HepG2 (cell line): Measurements from ENCODE around the gene MYO16. TPM values are rescaled to one million over a fixed set of nuclear protein-coding genes. Genes with fewer than 3 reads are reported as not detected.

Experiments used
- ATAC-seq: fragments of 200-7000 bp; cut with Tn5 transposase; 3 replicates; pipeline ENCODE4 v1.9.1; 2020; ENCODE audit warnings: mild to moderate bottlenecking, moderate library complexity
- BruUV-seq: library from RNA; stranded (reverse); fragments of 400-500 nt; replicated peaks from 2 replicates; lab custom pipeline; 2021; lab: Mats Ljungman, UMichigan
- CTCF ChIA-PET: fragments of 300-600 bp; formaldehyde crosslinking; extraction: SDS; loops from one replicate; lab custom pipeline; 2021; ENCODE audit warnings: low total read pairs, inconsistent platforms, low intra/inter-chr PET ratio; lab: Yijun Ruan, JAX
- POLR2A ChIA-PET: fragments of 350-600 bp; sonication (Branson Sonifier 250); formaldehyde crosslinking; loops from one replicate; lab custom pipeline; 2020; ENCODE audit warnings: antibody characterized with exemption, inconsistent platforms; lab: Yijun Ruan, JAX
- DNase-seq: peaks from one replicate; pipeline ENCODE4 v3.0.0-alpha.2; 2015; ENCODE audit warnings: low spot score
- FAIRE-seq: peaks from 3 replicates; lab custom pipeline; 2011; peaks lifted over from hg19 to GRCh38; lab: Jason Lieb, UNC
- H2AFZ ChIP-seq: one replicate; pipeline ENCODE4 v1.6.1; 2011; ENCODE audit warnings: low read length, inconsistent platforms
- H3K27ac ChIP-seq: fragments of 300-600 bp; 3 replicates; pipeline ENCODE4 v1.8.0; 2011; ENCODE audit warnings: mixed run types, mild to moderate bottlenecking, mixed read lengths, low read length, inconsistent platforms; ENCODE audit not compliant: insufficient read depth; ENCODE audit errors: extremely low read length
- H3K27me3 ChIP-seq, 2 experiments: fragments of 200-600 bp in 1 of 2; 2 replicates in 1 of 2; 3 replicates in 1 of 2; pipeline versions ENCODE4 v1.6.0 to v1.8.0; 2011; ENCODE audit warnings: low read length in 2 of 2, mild to moderate bottlenecking in 2 of 2, moderate library complexity in 2 of 2, inconsistent platforms in 1 of 2; ENCODE audit not compliant: insufficient read depth in 2 of 2, control insufficient read depth in 1 of 2
- H3K36me3 ChIP-seq, 2 experiments: fragments of 200-600 bp in 1 of 2; replicated peaks in 1 of 2; 2 replicates in 1 of 2; 3 replicates in 1 of 2; pipeline versions ENCODE4 v1.5.1 to v1.8.0; 2011; ENCODE audit warnings: low read length in 2 of 2, inconsistent platforms in 1 of 2; ENCODE audit not compliant: insufficient read depth in 2 of 2, control insufficient read depth in 1 of 2
- H3K4me1 ChIP-seq: 2 replicates; pipeline ENCODE4 v1.5.1; 2012; ENCODE audit warnings: low read length, inconsistent platforms; ENCODE audit not compliant: insufficient read depth
- H3K4me2 ChIP-seq: 2 replicates; pipeline ENCODE4 v1.6.0; 2011; ENCODE audit warnings: low read depth, low read length, inconsistent platforms
- H3K4me3 ChIP-seq, 3 experiments: fragments of 200-600 bp in 1 of 3; sonication (generic), shearing (Covaris generic) in 1 of 3; replicated peaks in 1 of 3; 2 replicates each; pipeline ENCODE4 v1.5.1; 2011 to 2016; ENCODE audit warnings: low read length in 3 of 3, inconsistent platforms in 2 of 3, low read depth in 2 of 3, mild to moderate bottlenecking in 2 of 3, control low read depth in 1 of 3, mixed read lengths in 1 of 3; ENCODE audit not compliant: insufficient read depth in 1 of 3
- H3K79me2 ChIP-seq: one replicate; pipeline ENCODE4 v1.6.1; 2011; ENCODE audit warnings: low read length, inconsistent platforms; ENCODE audit not compliant: insufficient read depth
- H3K9ac ChIP-seq: 2 replicates; pipeline ENCODE4 v1.6.0; 2011; ENCODE audit warnings: mild to moderate bottlenecking, low read depth, low read length, inconsistent platforms; ENCODE audit not compliant: insufficient read depth
- H3K9me3 ChIP-seq: 2 replicates; pipeline ENCODE4 v1.5.1; 2012; ENCODE audit warnings: mild to moderate bottlenecking, low read length
- H4K20me1 ChIP-seq: 2 replicates; pipeline ENCODE4 v1.6.0; 2011; ENCODE audit warnings: inconsistent platforms, mild to moderate bottlenecking, low read length, moderate library complexity; ENCODE audit not compliant: insufficient read depth
- NR2F2 ChIP-seq: IDR thresholded peaks from 2 replicates; pipeline ENCODE4 v1.6.1; 2012; ENCODE audit warnings: low read depth, inconsistent platforms, borderline replicate concordance
- ONECUT2 ChIP-seq: sonication (generic); formaldehyde crosslinking; IDR thresholded peaks from 2 replicates; pipeline ENCODE4 v1.4.0; 2020; ENCODE audit warnings: missing genetic modification reagents
- RCOR2 ChIP-seq: IDR thresholded peaks from 2 replicates; pipeline ENCODE4 v1.6.1; 2016; ENCODE audit warnings: missing biosample characterization, missing genetic modification reagents
- SKI ChIP-seq: fragments of 450-650 bp; IDR thresholded peaks from one replicate; pipeline ENCODE4 v1.6.1; 2018; ENCODE audit warnings: mild to moderate bottlenecking; ENCODE audit not compliant: partially characterized antibody
- SOX6 ChIP-seq, 2 experiments: fragments of 450-650 bp in 1 of 2; sonication (generic) in 1 of 2; formaldehyde crosslinking in 1 of 2; IDR thresholded peaks; 2 replicates each; pipeline versions ENCODE4 v1.4.0 to v1.6.1; 2017 to 2020; ENCODE audit warnings: antibody characterized with exemption in 1 of 2, mild to moderate bottlenecking in 1 of 2, missing genetic modification reagents in 1 of 2
- SRF ChIP-seq: IDR thresholded peaks from 2 replicates; pipeline ENCODE4 v1.6.1; 2011; ENCODE audit warnings: mild to moderate bottlenecking, low read depth, low read length, moderate library complexity
- ZC3H4 ChIP-seq: sonication (generic); formaldehyde crosslinking; IDR thresholded peaks from 2 replicates; pipeline ENCODE4 v1.4.0; 2020; ENCODE audit warnings: missing genetic modification reagents, borderline replicate concordance
- WGBS: methylation state at CpG from one replicate; pipeline ENCODE4 v1.1.6; 2017; ENCODE audit warnings: low lambda C conversion rate; 5-methylcytosine and 5-hydroxymethylcytosine counted together
- in situ Hi-C: cut with HindIII; loops from 2 replicates; pipeline ENCODE4 v1.10.0; 2017; ENCODE audit warnings: low pct_unique_long_range_greater_than_20kb; ENCODE audit not compliant: extremely low pct_ligation_motif_present
- intact Hi-C: fragments of 100-400 bp; cut with micrococcal nuclease; formaldehyde crosslinking; loops from one replicate; pipeline ENCODE4 v1.10.0; 2022; ENCODE audit not compliant: unreplicated experiment
- polyA plus RNA-seq, 8 experiments: library from polyadenylated mRNA; depleted of rRNA in 3 of 8; stranded (reverse) in 7 of 8; unstranded in 1 of 8; fragments of >200 nt; fragmentation: Illumina TruSeq in 4 of 8; extraction: Trizol in 4 of 8; gene quantifications; 2 replicates each; pipeline versions ENCODE4 v1.2.1 to v1.2.3, GENCODE V29; 2011 to 2016; ENCODE audit warnings: low read depth in 4 of 8, missing spikeins in 1 of 8, mixed read lengths in 1 of 8; ENCODE audit not compliant: insufficient read depth in 1 of 8
- total RNA-seq, 5 experiments: library from RNA; depleted of rRNA; stranded (reverse); fragments of >200 nt; fragmentation: Illumina TruSeq; extraction: Trizol; gene quantifications; 2 replicates each; pipeline ENCODE4 v1.2.3, GENCODE V29; 2016; ENCODE audit warnings: low read depth in 1 of 5
- TF ChIP-seq, protein P1 (sequence below): sonication (generic); formaldehyde crosslinking; IDR thresholded peaks from 2 replicates; pipeline ENCODE4 v1.8.0; 2022; ENCODE audit warnings: missing genetic modification reagents, mild to moderate bottlenecking, inconsistent platforms, borderline replicate concordance
- TF ChIP-seq, protein P2 (sequence below), 2 experiments: fragments of 450-650 bp in 1 of 2; sonication (generic) in 1 of 2; formaldehyde crosslinking in 1 of 2; IDR thresholded peaks; 2 replicates each; pipeline versions ENCODE4 v1.6.1 to v1.8.0; 2016 to 2022; ENCODE audit warnings: antibody characterized with exemption in 1 of 2, mild to moderate bottlenecking in 1 of 2, missing genetic modification reagents in 1 of 2
- TF ChIP-seq, protein P3 (sequence below): sonication (generic); formaldehyde crosslinking; conservative IDR thresholded peaks from 2 replicates; pipeline ENCODE4 v1.4.0; 2020; ENCODE audit warnings: missing genetic modification reagents

Gene MYO16
- total and polyA plus RNA-seq, 2 of the 13 experiments (the other 11 are each of a cell fraction or from before 2014, with no cell fraction given): not detected

DNA sequence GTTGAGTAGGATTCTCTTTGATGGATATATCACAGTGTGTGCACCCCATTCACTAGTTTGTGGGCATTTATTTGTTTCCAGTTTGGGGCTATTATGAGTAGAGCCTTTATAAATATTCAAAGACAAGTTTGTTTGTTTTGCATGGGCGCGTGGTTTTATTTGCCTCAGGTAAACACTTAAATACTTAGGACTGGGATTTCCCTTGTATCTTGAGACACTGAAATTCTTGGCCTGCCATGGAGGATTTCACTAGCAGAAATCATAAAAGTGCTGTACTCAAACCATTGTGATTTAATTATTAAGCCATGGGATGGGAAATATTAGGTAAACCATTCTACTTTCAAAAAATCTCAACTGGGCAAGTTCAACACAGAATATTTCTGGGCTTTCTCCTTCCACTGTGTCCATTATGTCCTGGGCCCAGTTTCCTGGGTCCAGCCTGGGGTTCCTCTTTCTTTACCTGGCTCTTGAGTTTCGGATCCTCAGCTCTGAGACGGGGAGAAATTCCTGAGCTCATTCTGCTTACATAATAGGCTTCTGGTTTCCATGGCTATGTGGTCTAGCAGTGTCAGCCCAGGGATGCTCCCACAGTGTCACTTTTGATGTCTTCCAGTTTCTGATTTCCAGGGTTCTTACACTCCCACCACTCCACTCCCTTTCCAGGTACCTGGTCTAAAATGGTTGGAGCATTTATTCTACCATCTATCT is 14.4 kb downstream of the MYO16 start (continued):
- TF ChIP-seq RCOR2 (no peak), SOX6 (IDR thresholded peaks at IDR 0.05) (no peak), SOX6 (CRISPR knock-in tag; IDR thresholded peaks at IDR 0.05) (no peak), ONECUT2 (CRISPR knock-in tag) (no peak), ZC3H4 (no peak)
- TF ChIP-seq, protein P1, sequence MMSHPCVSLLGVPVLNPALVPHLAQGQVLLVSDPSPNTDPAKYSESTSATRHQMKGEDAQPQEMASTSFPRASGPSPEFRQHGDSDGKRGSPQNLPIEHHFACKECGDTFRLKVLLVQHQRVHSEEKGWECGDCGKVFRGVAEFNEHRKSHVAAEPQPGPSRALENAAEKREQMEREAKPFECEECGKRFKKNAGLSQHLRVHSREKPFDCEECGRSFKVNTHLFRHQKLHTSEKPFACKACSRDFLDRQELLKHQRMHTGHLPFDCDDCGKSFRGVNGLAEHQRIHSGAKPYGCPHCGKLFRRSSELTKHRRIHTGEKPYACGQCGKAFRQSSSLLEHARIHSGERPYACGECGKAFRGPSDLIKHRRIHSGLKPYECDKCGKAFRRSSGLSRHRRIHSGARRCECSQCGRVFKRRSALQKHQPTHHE: no peak

DNA sequence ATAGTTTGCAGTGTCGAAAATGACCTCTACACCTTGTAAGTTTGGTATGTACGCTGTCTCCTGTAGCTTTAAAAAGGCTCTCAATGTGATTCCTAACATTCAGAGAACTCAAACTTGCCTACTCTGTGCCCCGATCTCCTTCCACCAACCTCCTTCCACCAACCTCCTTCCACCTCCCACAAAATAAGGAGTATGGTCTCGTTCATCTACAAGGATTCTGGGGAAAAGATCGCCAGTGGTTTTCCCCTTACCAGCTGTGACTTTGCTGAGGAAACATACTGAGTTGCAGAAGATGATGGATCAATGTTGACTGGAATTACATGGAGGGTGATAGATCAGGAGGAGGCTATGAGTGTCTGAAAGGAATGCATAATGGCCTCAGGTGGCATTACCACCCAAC is 16.0 kb downstream of the MYO16 start:
- CTCF ChIA-PET: no interaction called here
- Histone ChIP-seq H3K4me2 (no peak overlapping the region), H3K27ac (no peak overlapping the region), H2AFZ (no peak overlapping the region), H3K36me3 (no peaks in the 10 kb centered on the region), H3K4me3 (no peak overlapping the region), H3K4me1 (no peaks in the 10 kb centered on the region), H3K9ac (no peak overlapping the region), H3K79me2 (no peaks in the 10 kb centered on the region), H3K9me3 (peaks cover 95% of the 10 kb centered on the region), H3K27me3 (no peaks in the 10 kb centered on the region), H4K20me1 (no peaks in the 10 kb centered on the region)
- intact Hi-C loops (no loop called here), in situ Hi-C loops (no loop called here)
- POLR2A ChIA-PET: no interaction called here
- BruUV-seq: no TSS peak
- no peak for ATAC-seq
- 0% methylated on average over 5 of the region's 5 CpGs for WGBS
- DNase-seq: no peak
- no peak for FAIRE-seq
- TF ChIP-seq NR2F2 (no peak), SRF (no peak), SKI (no peak)
- TF ChIP-seq, protein P2, sequence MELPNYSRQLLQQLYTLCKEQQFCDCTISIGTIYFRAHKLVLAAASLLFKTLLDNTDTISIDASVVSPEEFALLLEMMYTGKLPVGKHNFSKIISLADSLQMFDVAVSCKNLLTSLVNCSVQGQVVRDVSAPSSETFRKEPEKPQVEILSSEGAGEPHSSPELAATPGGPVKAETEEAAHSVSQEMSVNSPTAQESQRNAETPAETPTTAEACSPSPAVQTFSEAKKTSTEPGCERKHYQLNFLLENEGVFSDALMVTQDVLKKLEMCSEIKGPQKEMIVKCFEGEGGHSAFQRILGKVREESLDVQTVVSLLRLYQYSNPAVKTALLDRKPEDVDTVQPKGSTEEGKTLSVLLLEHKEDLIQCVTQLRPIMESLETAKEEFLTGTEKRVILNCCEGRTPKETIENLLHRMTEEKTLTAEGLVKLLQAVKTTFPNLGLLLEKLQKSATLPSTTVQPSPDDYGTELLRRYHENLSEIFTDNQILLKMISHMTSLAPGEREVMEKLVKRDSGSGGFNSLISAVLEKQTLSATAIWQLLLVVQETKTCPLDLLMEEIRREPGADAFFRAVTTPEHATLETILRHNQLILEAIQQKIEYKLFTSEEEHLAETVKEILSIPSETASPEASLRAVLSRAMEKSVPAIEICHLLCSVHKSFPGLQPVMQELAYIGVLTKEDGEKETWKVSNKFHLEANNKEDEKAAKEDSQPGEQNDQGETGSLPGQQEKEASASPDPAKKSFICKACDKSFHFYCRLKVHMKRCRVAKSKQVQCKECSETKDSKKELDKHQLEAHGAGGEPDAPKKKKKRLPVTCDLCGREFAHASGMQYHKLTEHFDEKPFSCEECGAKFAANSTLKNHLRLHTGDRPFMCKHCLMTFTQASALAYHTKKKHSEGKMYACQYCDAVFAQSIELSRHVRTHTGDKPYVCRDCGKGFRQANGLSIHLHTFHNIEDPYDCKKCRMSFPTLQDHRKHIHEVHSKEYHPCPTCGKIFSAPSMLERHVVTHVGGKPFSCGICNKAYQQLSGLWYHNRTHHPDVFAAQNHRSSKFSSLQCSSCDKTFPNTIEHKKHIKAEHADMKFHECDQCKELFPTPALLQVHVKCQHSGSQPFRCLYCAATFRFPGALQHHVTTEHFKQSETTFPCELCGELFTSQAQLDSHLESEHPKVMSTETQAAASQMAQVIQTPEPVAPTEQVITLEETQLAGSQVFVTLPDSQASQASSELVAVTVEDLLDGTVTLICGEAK (IDR thresholded peaks at IDR 0.05): no peak
- TF ChIP-seq, protein P2 (CRISPR knock-in tag; IDR thresholded peaks at IDR 0.05): no peak
- TF ChIP-seq, protein P3, sequence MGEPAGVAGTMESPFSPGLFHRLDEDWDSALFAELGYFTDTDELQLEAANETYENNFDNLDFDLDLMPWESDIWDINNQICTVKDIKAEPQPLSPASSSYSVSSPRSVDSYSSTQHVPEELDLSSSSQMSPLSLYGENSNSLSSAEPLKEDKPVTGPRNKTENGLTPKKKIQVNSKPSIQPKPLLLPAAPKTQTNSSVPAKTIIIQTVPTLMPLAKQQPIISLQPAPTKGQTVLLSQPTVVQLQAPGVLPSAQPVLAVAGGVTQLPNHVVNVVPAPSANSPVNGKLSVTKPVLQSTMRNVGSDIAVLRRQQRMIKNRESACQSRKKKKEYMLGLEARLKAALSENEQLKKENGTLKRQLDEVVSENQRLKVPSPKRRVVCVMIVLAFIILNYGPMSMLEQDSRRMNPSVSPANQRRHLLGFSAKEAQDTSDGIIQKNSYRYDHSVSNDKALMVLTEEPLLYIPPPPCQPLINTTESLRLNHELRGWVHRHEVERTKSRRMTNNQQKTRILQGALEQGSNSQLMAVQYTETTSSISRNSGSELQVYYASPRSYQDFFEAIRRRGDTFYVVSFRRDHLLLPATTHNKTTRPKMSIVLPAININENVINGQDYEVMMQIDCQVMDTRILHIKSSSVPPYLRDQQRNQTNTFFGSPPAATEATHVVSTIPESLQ: no peak
